Measurements from ENCODE around the gene GLP2R.

DNA sequence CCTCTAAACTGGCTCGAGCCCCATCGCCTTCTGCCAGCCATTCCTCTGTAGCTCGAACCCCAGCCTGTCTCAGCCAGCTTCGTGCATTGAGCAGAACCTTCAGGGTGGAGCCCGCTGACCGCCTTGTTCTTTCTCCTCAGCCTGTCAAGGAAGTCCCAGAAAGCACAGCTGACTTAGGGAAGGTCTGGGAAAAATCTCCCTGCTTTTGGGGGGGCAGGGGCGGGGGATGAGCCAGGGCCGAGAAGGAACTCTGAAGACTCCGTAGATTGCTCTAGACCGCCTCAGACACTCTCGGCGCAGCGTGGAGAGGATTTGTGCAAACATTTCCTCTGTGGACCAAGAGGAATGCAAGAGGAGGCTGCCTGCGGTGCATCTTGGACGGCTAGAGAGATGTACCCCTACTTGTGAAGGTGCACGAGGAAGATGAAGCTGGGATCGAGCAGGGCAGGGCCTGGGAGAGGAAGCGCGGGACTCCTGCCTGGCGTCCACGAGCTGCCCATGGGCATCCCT is at the start of gene GLP2R:
- TF ChIP-seq, protein P1, sequence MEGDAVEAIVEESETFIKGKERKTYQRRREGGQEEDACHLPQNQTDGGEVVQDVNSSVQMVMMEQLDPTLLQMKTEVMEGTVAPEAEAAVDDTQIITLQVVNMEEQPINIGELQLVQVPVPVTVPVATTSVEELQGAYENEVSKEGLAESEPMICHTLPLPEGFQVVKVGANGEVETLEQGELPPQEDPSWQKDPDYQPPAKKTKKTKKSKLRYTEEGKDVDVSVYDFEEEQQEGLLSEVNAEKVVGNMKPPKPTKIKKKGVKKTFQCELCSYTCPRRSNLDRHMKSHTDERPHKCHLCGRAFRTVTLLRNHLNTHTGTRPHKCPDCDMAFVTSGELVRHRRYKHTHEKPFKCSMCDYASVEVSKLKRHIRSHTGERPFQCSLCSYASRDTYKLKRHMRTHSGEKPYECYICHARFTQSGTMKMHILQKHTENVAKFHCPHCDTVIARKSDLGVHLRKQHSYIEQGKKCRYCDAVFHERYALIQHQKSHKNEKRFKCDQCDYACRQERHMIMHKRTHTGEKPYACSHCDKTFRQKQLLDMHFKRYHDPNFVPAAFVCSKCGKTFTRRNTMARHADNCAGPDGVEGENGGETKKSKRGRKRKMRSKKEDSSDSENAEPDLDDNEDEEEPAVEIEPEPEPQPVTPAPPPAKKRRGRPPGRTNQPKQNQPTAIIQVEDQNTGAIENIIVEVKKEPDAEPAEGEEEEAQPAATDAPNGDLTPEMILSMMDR (IDR thresholded peaks at IDR 0.05): no peak
- TF ChIP-seq EP300 (IDR thresholded peaks at IDR 0.05) (no peak), POLR2A (IDR thresholded peaks at IDR 0.05) (no peak)
